Lower leg skin (tissue), 3 donors: ENCODE data around the gene PRKAR1B.

Source experiments
- POLR2A ChIP-seq, 2 donors: fragments of 450-650 bp; IDR thresholded peaks; one replicate each; pipeline ENCODE4 v1.6.1; 2016 to 2017; ENCODE audit warnings: antibody characterized with exemption in 2 of 2, mild to moderate bottlenecking in 1 of 2, moderate library complexity in 1 of 2
- TF ChIP-seq, protein P1 (sequence below), 3 donors: fragments of 450-650 bp; IDR thresholded peaks; one replicate each; pipeline ENCODE4 v1.5.1; 2016; ENCODE audit warnings: antibody characterized with exemption in 3 of 3, mild to moderate bottlenecking in 3 of 3, moderate library complexity in 2 of 3

DNA sequence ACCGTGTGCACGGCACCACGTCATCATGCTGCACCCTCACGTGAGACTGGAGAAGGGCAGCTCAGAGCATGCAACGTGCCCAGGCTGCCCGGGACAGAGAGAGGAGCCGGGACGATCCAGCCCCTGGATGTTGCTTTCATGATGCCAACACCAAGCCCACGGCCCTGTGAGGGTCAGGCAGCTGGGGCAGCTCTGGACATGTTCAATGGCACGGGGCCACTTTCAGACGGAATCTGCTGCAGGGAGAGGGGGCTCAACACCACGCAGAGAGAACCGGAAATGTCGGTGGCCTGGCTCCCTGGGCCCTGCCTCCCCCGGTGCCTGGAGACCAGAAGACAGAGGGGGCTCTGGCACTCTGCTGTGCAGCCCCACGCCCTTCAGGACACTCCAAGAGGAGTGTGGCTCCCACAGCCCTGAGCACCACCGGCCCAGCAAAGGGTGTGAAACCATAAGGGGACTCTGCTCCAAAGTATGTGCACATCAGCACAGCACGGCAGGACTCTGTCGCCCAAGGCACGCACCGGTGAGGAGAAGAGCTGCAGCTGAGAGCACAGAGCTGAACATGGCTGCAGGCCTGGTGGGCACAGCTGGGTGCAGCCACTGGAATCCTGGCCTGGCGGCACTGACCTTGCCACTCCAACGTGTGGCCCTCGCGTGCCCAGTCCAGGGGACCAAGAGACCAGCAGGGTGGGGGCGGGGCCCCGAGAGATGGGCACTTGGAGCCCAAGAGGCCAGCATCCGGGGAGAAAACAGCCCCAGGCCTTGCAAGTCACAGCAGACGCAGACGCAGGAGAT is 137.1 kb downstream of the PRKAR1B start:
- no peak for TF ChIP-seq POLR2A (IDR thresholded peaks at IDR 0.05)
- TF ChIP-seq, protein P1, sequence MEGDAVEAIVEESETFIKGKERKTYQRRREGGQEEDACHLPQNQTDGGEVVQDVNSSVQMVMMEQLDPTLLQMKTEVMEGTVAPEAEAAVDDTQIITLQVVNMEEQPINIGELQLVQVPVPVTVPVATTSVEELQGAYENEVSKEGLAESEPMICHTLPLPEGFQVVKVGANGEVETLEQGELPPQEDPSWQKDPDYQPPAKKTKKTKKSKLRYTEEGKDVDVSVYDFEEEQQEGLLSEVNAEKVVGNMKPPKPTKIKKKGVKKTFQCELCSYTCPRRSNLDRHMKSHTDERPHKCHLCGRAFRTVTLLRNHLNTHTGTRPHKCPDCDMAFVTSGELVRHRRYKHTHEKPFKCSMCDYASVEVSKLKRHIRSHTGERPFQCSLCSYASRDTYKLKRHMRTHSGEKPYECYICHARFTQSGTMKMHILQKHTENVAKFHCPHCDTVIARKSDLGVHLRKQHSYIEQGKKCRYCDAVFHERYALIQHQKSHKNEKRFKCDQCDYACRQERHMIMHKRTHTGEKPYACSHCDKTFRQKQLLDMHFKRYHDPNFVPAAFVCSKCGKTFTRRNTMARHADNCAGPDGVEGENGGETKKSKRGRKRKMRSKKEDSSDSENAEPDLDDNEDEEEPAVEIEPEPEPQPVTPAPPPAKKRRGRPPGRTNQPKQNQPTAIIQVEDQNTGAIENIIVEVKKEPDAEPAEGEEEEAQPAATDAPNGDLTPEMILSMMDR (IDR thresholded peaks at IDR 0.05) = no peak
